Ishikawa (cell line): ENCODE results near the gene EEPD1.
A peak's percentile ranks its signal among the peaks of the same experiment; 100 is the strongest.

ENCODE experiments used
- CEBPB ChIP-seq: IDR thresholded peaks from 2 replicates; pipeline ENCODE4 v1.6.1; 2012
- CREB1 ChIP-seq: IDR thresholded peaks from 2 replicates; pipeline ENCODE4 v1.6.1; 2012; ENCODE audit warnings: low read depth
- EGR1 ChIP-seq: IDR thresholded peaks from 2 replicates; pipeline ENCODE4 v1.6.1; 2012
- EP300 ChIP-seq: IDR thresholded peaks from 2 replicates; pipeline ENCODE4 v1.6.1; 2012; ENCODE audit warnings: borderline replicate concordance
- FOXM1 ChIP-seq: IDR thresholded peaks from 2 replicates; pipeline ENCODE4 v1.6.1; 2012; ENCODE audit warnings: low read depth, borderline replicate concordance
- NFIC ChIP-seq: IDR thresholded peaks from 2 replicates; pipeline ENCODE4 v1.6.1; 2012
- RAD21 ChIP-seq: IDR thresholded peaks from 2 replicates; pipeline ENCODE4 v1.6.1; 2012; ENCODE audit warnings: low read depth
- TAF1 ChIP-seq: IDR thresholded peaks from 2 replicates; pipeline ENCODE4 v1.6.1; 2012; ENCODE audit warnings: low read depth, mild to moderate bottlenecking
- TCF12 ChIP-seq: IDR thresholded peaks from 2 replicates; pipeline ENCODE4 v1.6.1; 2012; ENCODE audit warnings: low read depth
- TEAD4 ChIP-seq: IDR thresholded peaks from 2 replicates; pipeline ENCODE4 v1.6.1; 2012
- USF1 ChIP-seq: IDR thresholded peaks from 2 replicates; pipeline ENCODE4 v1.6.1; 2012
- YY1 ChIP-seq: IDR thresholded peaks from 2 replicates; pipeline ENCODE4 v1.6.1; 2012; ENCODE audit warnings: low read depth
- ZBTB7A ChIP-seq: IDR thresholded peaks from 2 replicates; pipeline ENCODE4 v1.6.1; 2012; ENCODE audit warnings: low read depth
- TF ChIP-seq, protein P1 (sequence below): IDR thresholded peaks from 2 replicates; pipeline ENCODE4 v1.6.1; 2012
- TF ChIP-seq, protein P2 (sequence below): IDR thresholded peaks from 2 replicates; pipeline ENCODE4 v1.6.1; 2012; ENCODE audit warnings: low read depth, mild to moderate bottlenecking

Gene EEPD1

DNA sequence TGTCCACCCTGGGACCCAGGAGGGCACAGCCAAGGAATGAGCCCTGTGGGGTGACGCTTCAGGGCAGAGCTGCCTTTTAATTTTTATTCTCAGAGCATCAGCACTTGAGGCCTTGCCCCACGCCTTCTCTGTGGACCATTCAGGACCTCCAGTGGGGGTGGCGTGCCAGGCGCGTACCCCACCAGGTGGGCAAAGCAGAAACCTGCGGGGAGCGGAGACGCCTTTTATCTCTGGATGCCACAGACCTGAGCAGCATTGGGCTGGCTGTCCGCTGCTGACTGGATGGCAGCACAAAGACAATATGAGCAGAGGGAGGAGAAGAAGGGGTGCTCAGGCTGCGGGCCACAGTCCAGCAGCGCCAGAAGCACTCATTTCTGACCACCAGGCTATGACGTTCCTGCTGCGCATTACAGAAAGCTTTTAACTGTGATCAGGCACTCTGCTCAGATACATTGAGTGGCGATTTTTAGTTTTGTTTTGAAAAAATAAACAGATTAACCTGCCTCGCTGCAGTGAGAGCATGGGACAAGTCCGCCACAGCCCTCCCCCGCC is 146.2 kb downstream of the EEPD1 start:
- TF ChIP-seq YY1 (no peak), USF1 (no peak), CREB1 (no peak), TEAD4 (no peak), TCF12 (no peak), NFIC (no peak)
- TF ChIP-seq, protein P1, sequence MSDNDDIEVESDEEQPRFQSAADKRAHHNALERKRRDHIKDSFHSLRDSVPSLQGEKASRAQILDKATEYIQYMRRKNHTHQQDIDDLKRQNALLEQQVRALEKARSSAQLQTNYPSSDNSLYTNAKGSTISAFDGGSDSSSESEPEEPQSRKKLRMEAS, result no peak
- TF ChIP-seq, protein P2, sequence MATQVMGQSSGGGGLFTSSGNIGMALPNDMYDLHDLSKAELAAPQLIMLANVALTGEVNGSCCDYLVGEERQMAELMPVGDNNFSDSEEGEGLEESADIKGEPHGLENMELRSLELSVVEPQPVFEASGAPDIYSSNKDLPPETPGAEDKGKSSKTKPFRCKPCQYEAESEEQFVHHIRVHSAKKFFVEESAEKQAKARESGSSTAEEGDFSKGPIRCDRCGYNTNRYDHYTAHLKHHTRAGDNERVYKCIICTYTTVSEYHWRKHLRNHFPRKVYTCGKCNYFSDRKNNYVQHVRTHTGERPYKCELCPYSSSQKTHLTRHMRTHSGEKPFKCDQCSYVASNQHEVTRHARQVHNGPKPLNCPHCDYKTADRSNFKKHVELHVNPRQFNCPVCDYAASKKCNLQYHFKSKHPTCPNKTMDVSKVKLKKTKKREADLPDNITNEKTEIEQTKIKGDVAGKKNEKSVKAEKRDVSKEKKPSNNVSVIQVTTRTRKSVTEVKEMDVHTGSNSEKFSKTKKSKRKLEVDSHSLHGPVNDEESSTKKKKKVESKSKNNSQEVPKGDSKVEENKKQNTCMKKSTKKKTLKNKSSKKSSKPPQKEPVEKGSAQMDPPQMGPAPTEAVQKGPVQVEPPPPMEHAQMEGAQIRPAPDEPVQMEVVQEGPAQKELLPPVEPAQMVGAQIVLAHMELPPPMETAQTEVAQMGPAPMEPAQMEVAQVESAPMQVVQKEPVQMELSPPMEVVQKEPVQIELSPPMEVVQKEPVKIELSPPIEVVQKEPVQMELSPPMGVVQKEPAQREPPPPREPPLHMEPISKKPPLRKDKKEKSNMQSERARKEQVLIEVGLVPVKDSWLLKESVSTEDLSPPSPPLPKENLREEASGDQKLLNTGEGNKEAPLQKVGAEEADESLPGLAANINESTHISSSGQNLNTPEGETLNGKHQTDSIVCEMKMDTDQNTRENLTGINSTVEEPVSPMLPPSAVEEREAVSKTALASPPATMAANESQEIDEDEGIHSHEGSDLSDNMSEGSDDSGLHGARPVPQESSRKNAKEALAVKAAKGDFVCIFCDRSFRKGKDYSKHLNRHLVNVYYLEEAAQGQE, result no peak

DNA sequence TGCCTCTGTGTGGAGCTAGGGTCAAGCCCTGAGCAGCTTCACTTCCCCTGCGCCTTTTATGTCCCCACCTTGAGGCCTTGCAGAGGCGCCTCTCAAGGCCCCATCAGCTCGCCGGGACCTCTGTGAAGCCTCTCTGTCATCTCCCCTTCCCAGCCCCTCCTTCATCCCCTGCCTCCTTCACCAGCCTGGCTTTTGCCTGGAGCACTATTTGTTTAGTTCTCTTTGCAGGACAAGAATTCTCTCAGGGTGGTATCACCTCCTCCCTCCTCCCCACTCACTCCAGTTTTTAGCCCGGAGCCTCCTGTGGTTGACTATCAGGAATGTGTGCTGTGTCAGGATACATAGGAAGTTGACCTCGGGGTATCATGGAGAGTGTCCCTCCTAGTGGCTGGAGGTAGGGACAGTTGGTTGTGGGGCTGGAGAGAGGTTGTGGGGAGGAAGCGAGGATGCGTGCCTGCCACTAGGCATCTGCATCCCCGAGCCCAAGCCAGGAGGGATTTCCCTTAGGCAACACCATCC is 146.8 kb downstream of the EEPD1 start:
- no peak for TF ChIP-seq YY1
- TF ChIP-seq TAF1, result no peak
- TF ChIP-seq, protein P2, result no peak
- TF ChIP-seq EGR1, result no peak
- no peak for TF ChIP-seq FOXM1
- no peak for TF ChIP-seq RAD21
- TF ChIP-seq USF1, result no peak
- TF ChIP-seq ZBTB7A, result no peak
- no peak for TF ChIP-seq TEAD4
- no peak for TF ChIP-seq EP300

- TF ChIP-seq CEBPB, result no peak
- no peak for TF ChIP-seq RAD21
- no peak for TF ChIP-seq FOXM1
- no peak for TF ChIP-seq TEAD4
Measured at GRCh38 chr7:36300696-36301350, 147.8 kb downstream of the EEPD1 start.

DNA sequence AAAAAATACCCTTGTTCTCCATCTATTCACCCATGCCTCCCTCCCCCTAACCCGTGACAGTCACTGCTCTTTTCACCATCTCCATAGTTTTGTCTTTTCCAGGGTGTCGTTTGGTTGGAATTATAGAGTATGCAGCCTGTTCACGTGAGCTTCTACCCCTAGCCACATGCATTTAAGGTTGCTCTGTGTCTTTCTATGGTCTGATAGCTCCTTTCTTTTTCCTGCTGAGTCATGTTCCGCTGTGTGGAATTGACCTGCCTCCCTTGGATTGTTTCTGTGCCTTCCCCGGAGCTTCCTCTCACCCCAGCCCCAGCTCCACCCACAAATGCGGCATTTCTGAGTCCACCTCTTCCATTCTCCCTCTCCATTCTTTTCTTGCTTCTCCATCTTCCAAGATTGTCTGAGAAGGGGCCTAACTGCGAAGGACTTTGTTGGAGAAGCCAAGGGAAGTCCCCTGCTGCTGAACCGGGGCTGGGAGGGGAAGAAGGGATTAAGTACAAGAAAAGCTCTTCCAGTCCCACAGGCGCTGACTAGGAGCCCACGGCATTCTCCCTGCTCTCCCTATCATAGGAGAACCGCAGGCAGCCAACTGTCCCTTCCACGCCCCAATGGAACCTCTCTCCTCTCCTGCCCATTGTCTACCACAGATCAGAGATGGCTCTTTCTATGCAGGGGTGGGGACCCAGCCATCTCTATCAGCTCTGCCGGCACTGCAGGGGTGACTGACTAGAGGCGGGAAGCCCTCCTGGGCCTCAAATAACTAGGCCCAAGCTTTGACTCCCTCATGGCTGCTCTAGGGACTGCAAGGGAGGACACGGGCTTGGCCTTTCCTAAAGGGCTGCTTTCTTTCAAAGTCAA is 149.1 kb downstream of the EEPD1 start:
- TF ChIP-seq EGR1 (no peak), EP300 (peak; percentile 76), CREB1 (no peak), TEAD4 (peak; percentile 62), TAF1 (no peak), CEBPB (no peak), YY1 (peak; percentile 36), USF1 (peak; percentile 75), TCF12 (peak; percentile 44; the same call in 1 of the 2 replicates), RAD21 (no peak), ZBTB7A (0 out of 2 replicates have a peak, but pooled peaks have one; percentile 11), FOXM1 (no peak), NFIC (peak; percentile 64)
- TF ChIP-seq, protein P2, result no peak
- TF ChIP-seq, protein P1, result peak; percentile 98
